Head of caudate nucleus (tissue), 42 donors: ENCODE measurements around the gene FAM222B.

ENCODE experiments used
- DNase-seq, 42 donors: peaks; one replicate each; pipeline versions ENCODE4 v3.0.0 to v3.0.0-alpha.2; 2020 to 2021; ENCODE audit warnings: mixed read lengths in 7 of 42
- intact Hi-C: fragments of 100-400 bp; cut with DNase I; formaldehyde crosslinking; loops from one replicate; pipeline ENCODE4 v1.15.0; 2022

FAM222B gene

GRCh38 chr17:28755486-28755885 lies 87.1 kb downstream of the FAM222B start:
- DNase-seq = no peak
- intact Hi-C loops = loop anchor here (10.0 kb wide), 1 partner anchor 59 kb away; no protein-coding TSS in a partner anchor

- peak in 1 of 42 donors; percentile 1 for DNase-seq
- intact Hi-C loops = loop anchor here (10.0 kb wide), 1 partner anchor 63 kb away; no protein-coding TSS in a partner anchor
Measured at GRCh38 chr17:28751600-28752366, 90.8 kb downstream of the FAM222B start.

GRCh38 chr17:28750178-28751047 lies 92.2 kb downstream of the FAM222B start:
- DNase-seq = peak; percentile 90 to 98 (median 95)
- intact Hi-C loops = loop anchor here (10.0 kb wide), 1 partner anchor 64 kb away; no protein-coding TSS in a partner anchor

GRCh38 chr17:28749516-28750177 lies 92.9 kb downstream of the FAM222B start:
- peak in 1 of 42 donors; percentile 20 for DNase-seq
- intact Hi-C loops = loop anchor here (10.0 kb wide), 1 partner anchor 65 kb away; no protein-coding TSS in a partner anchor

GRCh38 chr17:28748852-28749515 lies 93.6 kb downstream of the FAM222B start:
- DNase-seq = peak in 4 of 42 donors; percentile 24 to 46 (median 35)
- intact Hi-C loops = no loop called here

- intact Hi-C loops = no loop called here
- peak in 2 of 42 donors; percentile 20 to 29 for DNase-seq
Measured at GRCh38 chr17:28747801-28748750, 94.5 kb downstream of the FAM222B start.

GRCh38 chr17:28747051-28747691 lies 95.4 kb downstream of the FAM222B start:
- peak in 38 of 42 donors; percentile 30 to 83 (median 70) for DNase-seq
- intact Hi-C loops = no loop called here

- intact Hi-C loops = no loop called here
- DNase-seq = peak in 41 of 42 donors; percentile 28 to 88 (median 65)
Measured at GRCh38 chr17:28746611-28747050, 96.0 kb downstream of the FAM222B start.

- peak in 1 of 42 donors; percentile 20 for DNase-seq
Measured at GRCh38 chr17:28745786-28746411, 96.7 kb downstream of the FAM222B start.

GRCh38 chr17:28744972-28745785 lies 97.4 kb downstream of the FAM222B start:
- DNase-seq = peak; percentile 83 to 98 (median 94)
- intact Hi-C loops = loop anchor here (2.0 kb wide), 1 partner anchor 16 kb away; the partner anchor contains the start of gene NEK8

More at GRCh38 chr17:28745786-28746411, 96.7 kb downstream of the FAM222B start:
- intact Hi-C loops = loop anchor here (2.0 kb wide), 1 partner anchor 17 kb away; the partner anchor contains the start of gene NEK8

- DNase-seq = peak in 25 of 42 donors; percentile 38 to 85 (median 60)
- intact Hi-C loops = loop anchor here (2.0 kb wide), 1 partner anchor 16 kb away; the partner anchor contains the start of gene NEK8
Measured at GRCh38 chr17:28744104-28744971, 98.3 kb downstream of the FAM222B start.

- intact Hi-C loops = loop anchor here (2.0 kb wide), 1 partner anchor 15 kb away; the partner anchor contains the start of gene NEK8
- DNase-seq = peak in 39 of 42 donors; percentile 53 to 87 (median 76)
Measured at GRCh38 chr17:28743243-28744103, 99.1 kb downstream of the FAM222B start, which contains the start of gene TRAF4. TRAF4 (plus strand) TSS chr17:28744011; CDS start chr17:28744113, 102 bp downstream.
